ENCODE results near the gene GAL3ST1. TPM values are rescaled to one million over a fixed set of nuclear protein-coding genes. Genes with fewer than 3 reads are reported as not detected.

The GAL3ST1 gene
- total RNA-seq, 1 experiment from 2014 or later, result 2.1 TPM

DNA sequence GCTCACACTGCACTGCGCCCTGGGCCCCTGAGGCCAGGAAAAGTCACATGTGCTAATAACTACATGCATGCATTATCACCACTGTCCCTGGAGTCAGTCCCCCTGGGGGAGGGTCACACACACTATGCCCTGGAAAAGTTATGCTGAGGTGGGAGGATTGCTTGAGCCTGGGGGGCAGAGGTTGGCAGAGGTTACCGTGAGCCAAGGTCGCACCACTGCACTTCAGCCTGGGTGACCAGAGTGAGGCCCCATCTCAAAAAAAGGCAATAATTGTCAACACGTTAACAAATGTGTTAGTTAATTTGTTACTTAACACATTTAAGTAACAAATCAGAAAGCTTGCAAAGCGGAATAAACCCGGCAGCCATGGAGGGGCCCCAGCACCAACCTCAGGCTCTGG lies 14.6 kb downstream of the GAL3ST1 start:
- ChIA-PET POLR2A (no interaction called here), RAD21 (ENCODE audit: low non-redundant PET in 1 of 2, low total read pairs in 2 of 2, uncharacterized antibody in 2 of 2, unreplicated experiment in 2 of 2) (no interaction called here), CTCF (no interaction called here)
- BruUV-seq (replicated peaks), result no TSS peak
- intact Hi-C loops (cut with micrococcal nuclease), result no loop called here
- no peaks in the 10 kb centered on the region for H3K36me3 ChIP-seq (ENCODE audit: control insufficient read depth in 1 of 2, insufficient read depth in 2 of 2, low read length in 2 of 2)
- TF ChIP-seq SP1 (IDR thresholded peaks at IDR 0.05; ENCODE audit: low read depth), result no peak
- TF ChIP-seq YY1 (IDR thresholded peaks at IDR 0.05; ENCODE audit: extremely low read depth, insufficient replicate concordance, low read depth, low read length), result no peak
- TF ChIP-seq POLR2A (IDR thresholded peaks at IDR 0.05; ENCODE audit: borderline replicate concordance, extremely low read depth, insufficient read depth, insufficient read length), result no peak
- TF ChIP-seq ELF1 (IDR thresholded peaks at IDR 0.05; ENCODE audit: borderline replicate concordance, low read depth), result no peak
- no peak for TF ChIP-seq CEBPB (IDR thresholded peaks at IDR 0.05; ENCODE audit: low read depth)
- no peak for TF ChIP-seq ZNF274 (IDR thresholded peaks at IDR 0.05; ENCODE audit: low read depth, low read length)
- TF ChIP-seq, protein P1, sequence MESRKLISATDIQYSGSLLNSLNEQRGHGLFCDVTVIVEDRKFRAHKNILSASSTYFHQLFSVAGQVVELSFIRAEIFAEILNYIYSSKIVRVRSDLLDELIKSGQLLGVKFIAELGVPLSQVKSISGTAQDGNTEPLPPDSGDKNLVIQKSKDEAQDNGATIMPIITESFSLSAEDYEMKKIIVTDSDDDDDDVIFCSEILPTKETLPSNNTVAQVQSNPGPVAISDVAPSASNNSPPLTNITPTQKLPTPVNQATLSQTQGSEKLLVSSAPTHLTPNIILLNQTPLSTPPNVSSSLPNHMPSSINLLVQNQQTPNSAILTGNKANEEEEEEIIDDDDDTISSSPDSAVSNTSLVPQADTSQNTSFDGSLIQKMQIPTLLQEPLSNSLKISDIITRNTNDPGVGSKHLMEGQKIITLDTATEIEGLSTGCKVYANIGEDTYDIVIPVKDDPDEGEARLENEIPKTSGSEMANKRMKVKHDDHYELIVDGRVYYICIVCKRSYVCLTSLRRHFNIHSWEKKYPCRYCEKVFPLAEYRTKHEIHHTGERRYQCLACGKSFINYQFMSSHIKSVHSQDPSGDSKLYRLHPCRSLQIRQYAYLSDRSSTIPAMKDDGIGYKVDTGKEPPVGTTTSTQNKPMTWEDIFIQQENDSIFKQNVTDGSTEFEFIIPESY (IDR thresholded peaks at IDR 0.05; ENCODE audit: extremely low read depth, insufficient replicate concordance, low read length), result no peak
- TF ChIP-seq FOSL1 (IDR thresholded peaks at IDR 0.05; ENCODE audit: low read depth), result no peak
- no peak for TF ChIP-seq CBX3 (IDR thresholded peaks at IDR 0.05; ENCODE audit: low read depth)
- no peak for TF ChIP-seq EGR1 (IDR thresholded peaks at IDR 0.05; ENCODE audit: low read depth)
- TF ChIP-seq, protein P2, sequence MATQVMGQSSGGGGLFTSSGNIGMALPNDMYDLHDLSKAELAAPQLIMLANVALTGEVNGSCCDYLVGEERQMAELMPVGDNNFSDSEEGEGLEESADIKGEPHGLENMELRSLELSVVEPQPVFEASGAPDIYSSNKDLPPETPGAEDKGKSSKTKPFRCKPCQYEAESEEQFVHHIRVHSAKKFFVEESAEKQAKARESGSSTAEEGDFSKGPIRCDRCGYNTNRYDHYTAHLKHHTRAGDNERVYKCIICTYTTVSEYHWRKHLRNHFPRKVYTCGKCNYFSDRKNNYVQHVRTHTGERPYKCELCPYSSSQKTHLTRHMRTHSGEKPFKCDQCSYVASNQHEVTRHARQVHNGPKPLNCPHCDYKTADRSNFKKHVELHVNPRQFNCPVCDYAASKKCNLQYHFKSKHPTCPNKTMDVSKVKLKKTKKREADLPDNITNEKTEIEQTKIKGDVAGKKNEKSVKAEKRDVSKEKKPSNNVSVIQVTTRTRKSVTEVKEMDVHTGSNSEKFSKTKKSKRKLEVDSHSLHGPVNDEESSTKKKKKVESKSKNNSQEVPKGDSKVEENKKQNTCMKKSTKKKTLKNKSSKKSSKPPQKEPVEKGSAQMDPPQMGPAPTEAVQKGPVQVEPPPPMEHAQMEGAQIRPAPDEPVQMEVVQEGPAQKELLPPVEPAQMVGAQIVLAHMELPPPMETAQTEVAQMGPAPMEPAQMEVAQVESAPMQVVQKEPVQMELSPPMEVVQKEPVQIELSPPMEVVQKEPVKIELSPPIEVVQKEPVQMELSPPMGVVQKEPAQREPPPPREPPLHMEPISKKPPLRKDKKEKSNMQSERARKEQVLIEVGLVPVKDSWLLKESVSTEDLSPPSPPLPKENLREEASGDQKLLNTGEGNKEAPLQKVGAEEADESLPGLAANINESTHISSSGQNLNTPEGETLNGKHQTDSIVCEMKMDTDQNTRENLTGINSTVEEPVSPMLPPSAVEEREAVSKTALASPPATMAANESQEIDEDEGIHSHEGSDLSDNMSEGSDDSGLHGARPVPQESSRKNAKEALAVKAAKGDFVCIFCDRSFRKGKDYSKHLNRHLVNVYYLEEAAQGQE (IDR thresholded peaks at IDR 0.05; ENCODE audit: low read depth), result no peak
- no peak for TF ChIP-seq EZH2 (IDR thresholded peaks at IDR 0.05)
- H2AFZ ChIP-seq (ENCODE audit: low read depth, low read length, poor library complexity, severe bottlenecking), result no peak overlapping the region
- no peaks in the 10 kb centered on the region for H3K27me3 ChIP-seq (ENCODE audit: insufficient read depth, low read length)
- DNase-seq (ENCODE audit: low read depth, low spot score) (no peak), ATAC-seq (no peak)
- H3K79me2 ChIP-seq (ENCODE audit: insufficient read depth, low read length), result no peaks in the 10 kb centered on the region
- H3K4me2 ChIP-seq (ENCODE audit: low read length), result no peak overlapping the region
- no peaks in the 10 kb centered on the region for H3K9me3 ChIP-seq (ENCODE audit: control insufficient read depth in 1 of 2, insufficient read depth in 1 of 2, low read depth in 1 of 2, low read length in 2 of 2)
- no peak overlapping the region for H3K9ac ChIP-seq (ENCODE audit: low read length)
- no peak overlapping the region for H3K4me3 ChIP-seq (replicated peaks in 1 of 2; ENCODE audit: low read depth in 1 of 2, low read length in 2 of 2)
- H3K9me2 ChIP-seq (ENCODE audit: insufficient read depth), result no peaks in the 10 kb centered on the region
- peaks cover 6 to 26% of the 10 kb centered on the region in 2 experiments; a peak in 3 of 4 replicates for H3K4me1 ChIP-seq (ENCODE audit: control insufficient read depth in 1 of 2, insufficient read depth in 2 of 2, low read length in 2 of 2)
- H4K20me1 ChIP-seq (ENCODE audit: insufficient read depth), result no peaks in the 10 kb centered on the region
- no peak overlapping the region for H3K27ac ChIP-seq (ENCODE audit: low read depth, low read length)
